ENCODE measurements around the gene FAM227B. TPM values are rescaled to one million over a fixed set of nuclear protein-coding genes. Genes with fewer than 3 reads are reported as not detected.

Gene FAM227B
- total and polyA plus RNA-seq, 7 donors = 2.7 to 11.9 (median 6.9) TPM

- TF ChIP-seq CTCF (IDR thresholded peaks at IDR 0.05) = no peak
- peaks cover 3% of the 10 kb centered on the region for H3K9me3 ChIP-seq
- no peak for DNase-seq
- intact Hi-C loops (cut with DNase I) = no loop called here
- H3K4me1 ChIP-seq = peaks cover 5% of the 10 kb centered on the region
- no peak overlapping the region for H3K27ac ChIP-seq
- H3K27me3 ChIP-seq (ENCODE audit: insufficient read depth in 3 of 3, low read length in 2 of 3) = no peaks in the 10 kb centered on the region
- no peak overlapping the region for H3K4me3 ChIP-seq
- peaks cover 0 to 19% of the 10 kb centered on the region in 2 donors for H3K36me3 ChIP-seq (ENCODE audit: insufficient read depth in 1 of 2, low read depth in 1 of 2)
- no peak for ATAC-seq
These were observed 326.7 kb downstream of the FAM227B start for GRCh38 chr15:49293941-49294340.

- 34 to 81% (median 59%) methylated on average over 1 of the region's 1 CpG for WGBS, 3 donors
- ATAC-seq (no peak), DNase-seq (no peak)
- Histone ChIP-seq H3K27ac (no peak overlapping the region), H3K4me1 (peaks cover 5% of the 10 kb centered on the region), H3K36me3 (ENCODE audit: insufficient read depth in 1 of 2, low read depth in 1 of 2) (peaks cover 0 to 28% of the 10 kb centered on the region in 2 donors), H3K4me3 (no peak overlapping the region), H3K27me3 (ENCODE audit: insufficient read depth in 3 of 3, low read length in 2 of 3) (no peaks in the 10 kb centered on the region), H3K9me3 (no peaks in the 10 kb centered on the region)
- no peak for TF ChIP-seq CTCF (IDR thresholded peaks at IDR 0.05)
- intact Hi-C loops (cut with DNase I) = no loop called here
These were observed 330.4 kb downstream of the FAM227B start for GRCh38 chr15:49290191-49290590.

GRCh38 chr15:49288391-49288790 is 332.2 kb downstream of the FAM227B start:
- TF ChIP-seq CTCF (IDR thresholded peaks at IDR 0.05) = no peak
- Histone ChIP-seq H3K27ac (no peak overlapping the region), H3K27me3 (ENCODE audit: insufficient read depth in 3 of 3, low read length in 2 of 3) (no peaks in the 10 kb centered on the region), H3K9me3 (no peaks in the 10 kb centered on the region), H3K36me3 (ENCODE audit: insufficient read depth in 1 of 2, low read depth in 1 of 2) (peaks cover 6 to 42% of the 10 kb centered on the region in 2 donors), H3K4me1 (peaks cover 5% of the 10 kb centered on the region), H3K4me3 (no peak overlapping the region)
- DNase-seq (no peak), ATAC-seq (no peak)
- intact Hi-C loops (cut with DNase I) = no loop called here
- 55 to 78% (median 58%) methylated on average over 2 of the region's 2 CpGs for WGBS, 3 donors

DNA sequence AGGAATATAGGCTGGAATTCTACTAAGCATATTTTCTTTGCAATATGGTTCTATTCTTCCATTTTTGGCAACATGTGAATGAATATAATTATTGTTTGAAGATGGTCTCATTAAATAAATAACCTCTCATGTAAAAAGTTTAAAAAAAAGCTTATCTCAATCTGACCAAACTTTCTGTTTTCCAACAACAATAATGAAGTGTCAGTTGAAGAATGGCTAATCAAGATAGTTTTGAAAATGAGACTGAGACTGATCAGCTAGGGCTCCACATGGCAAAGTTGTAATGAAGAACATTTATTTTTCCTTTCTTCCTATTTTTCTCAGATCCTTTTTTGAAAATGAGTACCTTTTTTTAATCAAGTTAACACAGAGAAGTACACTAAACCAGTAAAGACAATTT is 333.1 kb downstream of the FAM227B start:
- Histone ChIP-seq H3K9me3 (no peaks in the 10 kb centered on the region), H3K27ac (no peak overlapping the region), H3K27me3 (ENCODE audit: insufficient read depth in 3 of 3, low read length in 2 of 3) (no peaks in the 10 kb centered on the region), H3K4me3 (no peak overlapping the region), H3K4me1 (peaks cover 5% of the 10 kb centered on the region), H3K36me3 (ENCODE audit: insufficient read depth in 1 of 2, low read depth in 1 of 2) (peaks cover 9 to 37% of the 10 kb centered on the region in 2 donors)
- ATAC-seq (no peak), DNase-seq (no peak)
- intact Hi-C loops (cut with DNase I) = no loop called here
- no peak for TF ChIP-seq CTCF (IDR thresholded peaks at IDR 0.05)

GRCh38 chr15:49286649-49287404 is 333.8 kb downstream of the FAM227B start:
- 85 to 91% (median 87%) methylated on average over 4 of the region's 4 CpGs for WGBS, 3 donors
- no peak for ATAC-seq

More at GRCh38 chr15:49286649-49287404, 333.8 kb downstream of the FAM227B start:
- TF ChIP-seq CTCF (IDR thresholded peaks at IDR 0.05) = no peak
- H3K27ac ChIP-seq = no peak overlapping the region
- DNase-seq = no peak
- peaks cover 5% of the 10 kb centered on the region for H3K4me1 ChIP-seq
- intact Hi-C loops (cut with DNase I) = no loop called here
- no peaks in the 10 kb centered on the region for H3K9me3 ChIP-seq
- no peak overlapping the region for H3K4me3 ChIP-seq
- peaks cover 9 to 32% of the 10 kb centered on the region in 2 donors for H3K36me3 ChIP-seq (ENCODE audit: insufficient read depth in 1 of 2, low read depth in 1 of 2)
- H3K27me3 ChIP-seq (ENCODE audit: insufficient read depth in 3 of 3, low read length in 2 of 3) = no peaks in the 10 kb centered on the region
